H1 (cell line): ENCODE results near the gene CAPN3. TPM values are rescaled to one million over a fixed set of nuclear protein-coding genes. Genes with fewer than 3 reads are reported as not detected.

Experiments
- CTCF ChIA-PET: fragments of 300-600 bp; sonication (Branson Sonifier 250); formaldehyde crosslinking; loops from one replicate; lab custom pipeline; 2021; ENCODE audit not compliant: partially characterized antibody; lab: Charles Lee
- POLR2A ChIA-PET: fragments of 300-600 bp; sonication (Branson Sonifier 250); formaldehyde crosslinking; loops from one replicate; lab custom pipeline; 2021; ENCODE audit warnings: inconsistent platforms; ENCODE audit not compliant: partially characterized antibody; lab: Charles Lee
- DNase-seq, 2 experiments: peaks; one replicate each; pipeline versions ENCODE4 v3.0.0 to v3.0.0-alpha.2; 2010 to 2022; ENCODE audit warnings: low spot score in 2 of 2, low read depth in 1 of 2, mixed read lengths in 1 of 2
- FAIRE-seq: peaks from 2 replicates; lab custom pipeline; 2011; peaks lifted over from hg19 to GRCh38; lab: Jason Lieb, UNC
- H2AFZ ChIP-seq: 2 replicates; pipeline ENCODE4 v1.8.1; 2012; ENCODE audit warnings: low read length, inconsistent platforms
- H2AK5ac ChIP-seq: 2 replicates; pipeline ENCODE4 v1.6.1; 2013; ENCODE audit warnings: low read depth, low read length
- H2BK120ac ChIP-seq: replicated peaks from 2 replicates; pipeline ENCODE3; 2013; ENCODE audit warnings: low read depth, low read length, inconsistent platforms
- H2BK12ac ChIP-seq: 2 replicates; pipeline ENCODE4 v1.6.1; 2013; ENCODE audit warnings: low read depth, low read length
- H2BK15ac ChIP-seq: 2 replicates; pipeline ENCODE4 v1.6.1; 2013; ENCODE audit warnings: low read length
- H2BK20ac ChIP-seq: 2 replicates; pipeline ENCODE4 v1.6.1; 2013; ENCODE audit warnings: low read length
- H2BK5ac ChIP-seq: 2 replicates; pipeline ENCODE4 v1.6.1; 2013; ENCODE audit warnings: low read depth, low read length
- H3K14ac ChIP-seq: 2 replicates; pipeline ENCODE4 v1.6.1; 2013; ENCODE audit warnings: inconsistent platforms; ENCODE audit not compliant: insufficient read length
- H3K18ac ChIP-seq: 2 replicates; pipeline ENCODE4 v1.6.1; 2013; ENCODE audit warnings: low read length; ENCODE audit errors: extremely low read depth
- H3K23ac ChIP-seq: 2 replicates; pipeline ENCODE4 v1.6.1; 2013; ENCODE audit warnings: inconsistent platforms; ENCODE audit not compliant: insufficient read length
- H3K23me2 ChIP-seq: 2 replicates; pipeline ENCODE4 v1.6.1; 2013; ENCODE audit warnings: low read depth, low read length
- H3K27ac ChIP-seq: 2 replicates; pipeline ENCODE4 v1.6.1; 2011; ENCODE audit warnings: low read depth, low read length, inconsistent platforms
- H3K27me3 ChIP-seq, 4 experiments: replicated peaks in 1 of 4; 1 replicate in 1 of 4; 2 replicates in 3 of 4; pipeline versions ENCODE4 v1.6.1 to v1.8.1; 2011 to 2013; ENCODE audit warnings: low read length in 3 of 4, mild to moderate bottlenecking in 3 of 4, inconsistent platforms in 2 of 4, mixed read lengths in 2 of 4, moderate library complexity in 1 of 4; ENCODE audit not compliant: control insufficient read depth in 3 of 4, insufficient read depth in 3 of 4; ENCODE audit errors: extremely low read depth in 1 of 4
- H3K36me3 ChIP-seq, 4 experiments: 2 replicates each; pipeline versions ENCODE4 v1.6.1 to v1.8.1; 2011 to 2013; ENCODE audit warnings: mild to moderate bottlenecking in 4 of 4, low read length in 3 of 4, moderate library complexity in 2 of 4, control low read depth in 1 of 4, inconsistent platforms in 1 of 4; ENCODE audit not compliant: insufficient read depth in 4 of 4, control insufficient read depth in 2 of 4
- H3K4ac ChIP-seq: replicated peaks from 2 replicates; pipeline ENCODE3; 2013; ENCODE audit warnings: low read length, low read depth, mixed read lengths, inconsistent platforms; ENCODE audit not compliant: insufficient read length
- H3K4me1 ChIP-seq, 4 experiments: replicated peaks in 1 of 4; 1 replicate in 1 of 4; 2 replicates in 3 of 4; pipeline versions ENCODE4 v1.6.1 to v1.8.1; 2011 to 2013; ENCODE audit warnings: low read length in 3 of 4, inconsistent platforms in 2 of 4, mixed read lengths in 1 of 4; ENCODE audit not compliant: insufficient read depth in 4 of 4, control insufficient read depth in 3 of 4
- H3K4me2 ChIP-seq, 2 experiments: 2 replicates each; pipeline versions ENCODE4 v1.6.1 to v1.8.1; 2011 to 2013; ENCODE audit warnings: low read depth in 2 of 2, low read length in 2 of 2, control low read depth in 1 of 2, inconsistent platforms in 1 of 2, mild to moderate bottlenecking in 1 of 2; ENCODE audit not compliant: insufficient read depth in 1 of 2
- H3K4me3 ChIP-seq, 4 experiments: fragments of 200-600, 300-600 bp in 1 of 4; sonication (generic), shearing (Covaris generic), sonication (Bioruptor Twin) in 1 of 4; 2 replicates each; pipeline versions ENCODE4 v1.5.1 to v1.8.1; 2011 to 2016; ENCODE audit warnings: low read length in 4 of 4, low read depth in 3 of 4, control low read depth in 2 of 4, inconsistent platforms in 2 of 4, mild to moderate bottlenecking in 2 of 4, mixed read lengths in 1 of 4, moderate library complexity in 1 of 4; ENCODE audit not compliant: insufficient read depth in 2 of 4; ENCODE audit errors: extremely low read depth in 1 of 4
- H3K56ac ChIP-seq: replicated peaks from 2 replicates; pipeline ENCODE3; 2013; ENCODE audit warnings: low read depth, mild to moderate bottlenecking, mixed read lengths, low read length, inconsistent platforms; ENCODE audit not compliant: insufficient read length
- H3K79me1 ChIP-seq: 2 replicates; pipeline ENCODE4 v1.6.1; 2013; ENCODE audit warnings: low read depth, low read length, control low read depth
- H3K79me2 ChIP-seq, 2 experiments: 2 replicates each; pipeline versions ENCODE4 v1.6.1 to v1.8.1; 2012 to 2013; ENCODE audit warnings: low read length in 2 of 2, mild to moderate bottlenecking in 2 of 2, inconsistent platforms in 1 of 2; ENCODE audit not compliant: insufficient read depth in 2 of 2, control insufficient read depth in 1 of 2
- H3K9ac ChIP-seq, 4 experiments: replicated peaks in 1 of 4; 1 replicate in 1 of 4; 2 replicates in 3 of 4; pipeline versions ENCODE4 v1.6.1 to v1.8.1; 2011 to 2013; ENCODE audit warnings: low read depth in 3 of 4, low read length in 3 of 4, control low read depth in 2 of 4, mild to moderate bottlenecking in 2 of 4, moderate library complexity in 2 of 4, inconsistent platforms in 1 of 4; ENCODE audit errors: extremely low read depth in 1 of 4
- H3K9me3 ChIP-seq, 2 experiments: 2 replicates each; pipeline versions ENCODE4 v1.6.1 to v1.8.1; 2012 to 2013; ENCODE audit warnings: mild to moderate bottlenecking in 2 of 2, moderate library complexity in 2 of 2, control low read depth in 1 of 2, inconsistent platforms in 1 of 2, low read depth in 1 of 2, low read length in 1 of 2, mixed read lengths in 1 of 2; ENCODE audit not compliant: insufficient read depth in 2 of 2
- H4K20me1 ChIP-seq, 2 experiments: replicated peaks in 1 of 2; 2 replicates each; pipeline versions ENCODE3 to v1.8.1; 2011 to 2013; ENCODE audit warnings: inconsistent platforms in 2 of 2, low read length in 2 of 2, mild to moderate bottlenecking in 1 of 2; ENCODE audit not compliant: insufficient read depth in 2 of 2, control insufficient read depth in 1 of 2
- H4K5ac ChIP-seq: 2 replicates; pipeline ENCODE4 v1.6.1; 2013; ENCODE audit warnings: low read length, low read depth, mixed read lengths, inconsistent platforms; ENCODE audit not compliant: insufficient read length
- H4K8ac ChIP-seq: 2 replicates; pipeline ENCODE4 v1.8.0; 2013; ENCODE audit warnings: mild to moderate bottlenecking, moderate library complexity, low read length, inconsistent platforms; ENCODE audit not compliant: insufficient read depth; ENCODE audit errors: extremely low read depth
- H4K91ac ChIP-seq: replicated peaks from 2 replicates; pipeline ENCODE3; 2013; ENCODE audit warnings: low read length, mixed read lengths, inconsistent platforms; ENCODE audit not compliant: insufficient read length
- ATF3 ChIP-seq: IDR thresholded peaks from 2 replicates; pipeline ENCODE4 v1.6.1; 2011; ENCODE audit warnings: low read depth, mild to moderate bottlenecking, low read length; ENCODE audit not compliant: insufficient read depth
- CTCF ChIP-seq, 3 experiments: IDR thresholded peaks; 1 replicate in 2 of 3; 2 replicates in 1 of 3; pipeline versions ENCODE4 v1.5.1 to v1.6.1; 2011; ENCODE audit warnings: low read length in 3 of 3, mild to moderate bottlenecking in 3 of 3, inconsistent platforms in 2 of 3, low read depth in 1 of 3, moderate library complexity in 1 of 3; ENCODE audit not compliant: insufficient read depth in 1 of 3; ENCODE audit errors: control extremely low read depth in 1 of 3
- EGR1 ChIP-seq: IDR thresholded peaks from 2 replicates; pipeline ENCODE4 v1.6.1; 2011; ENCODE audit warnings: low read depth, low read length, borderline replicate concordance
- JUN ChIP-seq: IDR thresholded peaks from 2 replicates; pipeline ENCODE4 v1.6.1; 2011; ENCODE audit warnings: low read depth, mild to moderate bottlenecking, improper control_type of control experiment, low read length
- MAX ChIP-seq: IDR thresholded peaks from 2 replicates; pipeline ENCODE4 v1.6.1; 2012; ENCODE audit warnings: inconsistent platforms
- PHF8 ChIP-seq: fragments of 200-600 bp; sonication (generic); conservative IDR thresholded peaks from 2 replicates; pipeline ENCODE4 v1.7.1; 2012; ENCODE audit warnings: low read depth, mild to moderate bottlenecking, inconsistent platforms, low read length, moderate library complexity
- RFX5 ChIP-seq: IDR thresholded peaks from 2 replicates; pipeline ENCODE4 v1.6.1; 2011; ENCODE audit warnings: low read depth, low read length, improper control_type of control experiment, borderline replicate concordance
- SP4 ChIP-seq: IDR thresholded peaks from 2 replicates; pipeline ENCODE4 v1.6.1; 2012; ENCODE audit warnings: low read length, inconsistent platforms
- SUZ12 ChIP-seq: fragments of 200-600 bp; sonication (generic); IDR thresholded peaks from 2 replicates; pipeline ENCODE4 v1.6.1; 2012; ENCODE audit warnings: mild to moderate bottlenecking, inconsistent platforms, low read length, moderate library complexity, mixed read lengths
- TCF12 ChIP-seq: IDR thresholded peaks from 2 replicates; pipeline ENCODE4 v1.6.1; 2011; ENCODE audit warnings: low read depth, mild to moderate bottlenecking, low read length
- WGBS, 2 experiments: shearing (Covaris generic) in 1 of 2; methylation state at CpG; one replicate each; pipeline versions ENCODE4 v1.1.6 to v1.1.7; 2013 to 2015; ENCODE audit warnings: low lambda C conversion rate in 2 of 2, mixed read lengths in 2 of 2, inconsistent platforms in 1 of 2, low coverage in 1 of 2, missing lambda C conversion rate in 1 of 2; ENCODE audit not compliant: insufficient replicate concordance in 2 of 2, insufficient coverage in 1 of 2, insufficient read length in 1 of 2; ENCODE audit errors: extremely low coverage in 1 of 2, missing lambda C conversion rate in 1 of 2; 5-methylcytosine and 5-hydroxymethylcytosine counted together
- polyA plus RNA-seq, 7 experiments: library from polyadenylated mRNA; depleted of rRNA in 3 of 7; stranded (reverse) in 5 of 7; unstranded in 2 of 7; fragments of >200 nt in 5 of 7; fragments of 200-250 nt in 2 of 7; gene quantifications; 1 replicate in 5 of 7; 2 replicates in 1 of 7; 4 replicates in 1 of 7; pipeline versions ENCODE4 v1.2.1 to v1.2.3, GENCODE V29; 2011 to 2013; ENCODE audit warnings: missing spikeins in 2 of 7, mixed read lengths in 2 of 7
- total RNA-seq: library from RNA; stranded (reverse); fragmentation: NEBNext Ultra II Directional; extraction: Animal tissue kit (Norgen Biotek cat#: 25700); gene quantifications from 2 replicates; pipeline ENCODE4 v1.2.1, GENCODE V29; 2021

Gene CAPN3
- total and polyA plus RNA-seq, 2 of the 8 experiments (the other 6 are each of a cell fraction or from before 2014, with no cell fraction given): 0.80 to 2.1 TPM

- no peak overlapping the region for H4K91ac ChIP-seq
- H3K9ac ChIP-seq: no peak overlapping the region
- H3K27ac ChIP-seq: no peak overlapping the region
- no peak overlapping the region for H2BK120ac ChIP-seq
- POLR2A ChIA-PET: no interaction called here
- H2BK5ac ChIP-seq: no peak overlapping the region
- H3K18ac ChIP-seq: no peak overlapping the region
- H2AFZ ChIP-seq: no peak overlapping the region
- no peaks in the 10 kb centered on the region for H4K20me1 ChIP-seq
- H3K14ac ChIP-seq: no peak overlapping the region
- no peak overlapping the region for H3K23ac ChIP-seq
- H2BK20ac ChIP-seq: no peak overlapping the region
- H3K79me2 ChIP-seq: no peaks in the 10 kb centered on the region
- H3K56ac ChIP-seq: no peak overlapping the region
- H3K36me3 ChIP-seq: peaks cover 0 to 3% (median 0%) of the 10 kb centered on the region in 4 experiments; a peak in 1 of 8 replicates
- H2BK15ac ChIP-seq: no peak overlapping the region
- H4K8ac ChIP-seq: no peak overlapping the region
- no peak overlapping the region for H4K5ac ChIP-seq
- no peaks in the 10 kb centered on the region for H3K79me1 ChIP-seq
- H3K27me3 ChIP-seq: no peaks in the 10 kb centered on the region
- H3K23me2 ChIP-seq: 0 out of 2 replicates have a peak, but pooled peaks cover 2% of the 10 kb centered on the region
- 94% methylated on average over 7 of the region's 7 CpGs; no CpG with 5 or more reads in 1 of the 2 experiments for WGBS, 2 experiments
- no peaks in the 10 kb centered on the region for H3K4me1 ChIP-seq
- no peaks in the 10 kb centered on the region for H3K9me3 ChIP-seq
- DNase-seq (no peak), FAIRE-seq (no peak)
- no peak overlapping the region for H2AK5ac ChIP-seq
- H2BK12ac ChIP-seq: no peak overlapping the region
- H3K4ac ChIP-seq: no peak overlapping the region
- no peak overlapping the region for H3K4me3 ChIP-seq
- no peak overlapping the region for H3K4me2 ChIP-seq
- TF ChIP-seq RFX5 (no peak), SP4 (no peak), ATF3 (no peak), CTCF (IDR thresholded peaks at IDR 0.05; ENCODE audit: control extremely low read depth in 1 of 3, insufficient read depth in 1 of 3, low read depth in 1 of 3, low read length in 3 of 3) (no peak), PHF8 (no peak), EGR1 (no peak), TCF12 (no peak), SUZ12 (no peak), JUN (no peak), MAX (no peak)
- CTCF ChIA-PET: no interaction called here
These were observed 6.9 kb upstream of the CAPN3 start for GRCh38 chr15:42352401-42352800.
